Stomach (tissue), 9 donors: Measurements from ENCODE around the gene CABLES2. TPM values are rescaled to one million over a fixed set of nuclear protein-coding genes. Genes with fewer than 3 reads are reported as not detected.

ENCODE experiments used
- DNase-seq, 2 donors: peaks; one replicate each; pipeline versions ENCODE4 v3.0.0 to v3.0.0-alpha.2; 2013 to 2019
- H3K27ac ChIP-seq, 5 donors: fragments of 200-600 bp in 4 of 5; sonication (generic) in 4 of 5; one replicate each; pipeline ENCODE4 v1.5.1; 2013 to 2019; ENCODE audit warnings: mild to moderate bottlenecking in 1 of 5, moderate library complexity in 1 of 5
- H3K27me3 ChIP-seq, 3 donors: fragments of 200-600 bp; sonication (generic); one replicate each; pipeline ENCODE4 v1.5.1; 2017 to 2019; ENCODE audit warnings: mixed run types in 1 of 3
- H3K36me3 ChIP-seq, 4 donors: fragments of 200-600 bp; sonication (generic); 1 replicate in 3 of 4; 2 replicates in 1 of 4; pipeline ENCODE4 v1.5.1; 2016 to 2019
- H3K4me1 ChIP-seq, 4 donors: fragments of 200-600 bp; sonication (generic); one replicate each; pipeline ENCODE4 v1.5.1; 2016 to 2019
- H3K4me3 ChIP-seq, 4 donors: fragments of 200-600 bp; sonication (generic) in 3 of 4; one replicate each; pipeline ENCODE4 v1.5.1; 2016 to 2019; ENCODE audit warnings: mild to moderate bottlenecking in 1 of 4
- H3K9me3 ChIP-seq, 4 donors: fragments of 200-600 bp; sonication (generic); one replicate each; pipeline ENCODE4 v1.5.1; 2016 to 2019
- CTCF ChIP-seq, 7 experiments: fragments of 450-650 bp in 4 of 7; fragments of 200-600 bp in 3 of 7; sonication (generic) in 3 of 7; IDR thresholded peaks; one replicate each; pipeline ENCODE4 v1.5.1; 2016 to 2019; ENCODE audit warnings: antibody characterized with exemption in 7 of 7, control low read depth in 2 of 7, mild to moderate bottlenecking in 1 of 7
- EP300 ChIP-seq: sonication (generic); formaldehyde crosslinking; IDR thresholded peaks from one replicate; pipeline ENCODE4 v1.6.1; 2017; ENCODE audit warnings: antibody characterized with exemption
- POLR2A ChIP-seq, 4 donors: fragments of 450-650 bp; IDR thresholded peaks; one replicate each; pipeline ENCODE4 v1.6.1; 2016; ENCODE audit warnings: antibody characterized with exemption in 4 of 4, control low read depth in 2 of 4, mild to moderate bottlenecking in 1 of 4, moderate library complexity in 1 of 4
- POLR2AphosphoS5 ChIP-seq, 3 donors: sonication (generic); formaldehyde crosslinking; IDR thresholded peaks; one replicate each; pipeline ENCODE4 v1.6.1; 2016; ENCODE audit warnings: antibody characterized with exemption in 3 of 3
- WGBS, 5 donors: extraction: QIAGEN DNeasy Blood & Tissue Kit in 3 of 5; methylation state at CpG; one replicate each; pipeline versions ENCODE4 v1.1.5 to v1.1.7; 2013 to 2018; 5-methylcytosine and 5-hydroxymethylcytosine counted together
- intact Hi-C: fragments of 100-400 bp; cut with DNase I; formaldehyde crosslinking; loops from one replicate; pipeline ENCODE4 v1.15.1; 2023; ENCODE audit warnings: low total_unique reads
- polyA plus RNA-seq, 3 donors: library from polyadenylated mRNA; stranded (reverse); fragments of 200-250 nt; gene quantifications; one replicate each; pipeline ENCODE4 v1.2.3, GENCODE V29; 2013
- total RNA-seq, 5 donors: library from RNA; depleted of rRNA; stranded (reverse); fragments of >200 nt; gene quantifications; one replicate each; pipeline versions ENCODE4 v1.1.0 to v1.2.3, GENCODE V29; 2014 to 2016
- donor health status: healthy with polysubstance abuse.
- donor health status: Bipolar disorder and iron deficiency.
- donor health status: healthy.

CABLES2 gene
- total and polyA plus RNA-seq, 8 donors: 0.55 to 7.8 (median 1.9) TPM

GRCh38 chr20:62449951-62450691 is 43.0 kb upstream of the CABLES2 start:
- Histone ChIP-seq H3K27ac (no peak overlapping the region), H3K4me1 (peaks cover 0 to 12% (median 4%) of the 10 kb centered on the region in 4 donors)

GRCh38 chr20:62448788-62449187 is 41.7 kb upstream of the CABLES2 start:
- intact Hi-C loops: no loop called here
- TF ChIP-seq CTCF (IDR thresholded peaks at IDR 0.05) (no peak), POLR2AphosphoS5 (IDR thresholded peaks at IDR 0.05) (no peak), POLR2A (IDR thresholded peaks at IDR 0.05) (no peak), EP300 (no peak)
- 68 to 82% (median 81%) methylated on average over 14 of the region's 14 CpGs for WGBS, 5 donors
- no peaks in the 10 kb centered on the region for H3K36me3 ChIP-seq
- H3K27ac ChIP-seq: no peak overlapping the region
- no peak for DNase-seq
- H3K27me3 ChIP-seq: peaks cover 0 to 91% (median 19%) of the 10 kb centered on the region in 3 donors
- no peaks in the 10 kb centered on the region for H3K9me3 ChIP-seq
- H3K4me3 ChIP-seq: no peak overlapping the region
- H3K4me1 ChIP-seq: peaks cover 0 to 12% (median 4%) of the 10 kb centered on the region in 4 donors

More at GRCh38 chr20:62449951-62450691, 43.0 kb upstream of the CABLES2 start:
- H3K4me3 ChIP-seq: no peak overlapping the region
- no peaks in the 10 kb centered on the region for H3K36me3 ChIP-seq
- TF ChIP-seq POLR2A (IDR thresholded peaks at IDR 0.05) (no peak), POLR2AphosphoS5 (IDR thresholded peaks at IDR 0.05) (no peak), EP300 (no peak), CTCF (IDR thresholded peaks at IDR 0.05) (no peak)
- DNase-seq: no peak
- WGBS, 5 donors: 61 to 78% (median 72%) methylated on average over 22 to 24 of the region's 24 CpGs
- no peaks in the 10 kb centered on the region for H3K9me3 ChIP-seq
- intact Hi-C loops: no loop called here
- H3K27me3 ChIP-seq: peaks cover 0 to 91% (median 19%) of the 10 kb centered on the region in 3 donors

- Histone ChIP-seq H3K4me3 (no peak overlapping the region), H3K36me3 (no peaks in the 10 kb centered on the region), H3K9me3 (no peaks in the 10 kb centered on the region), H3K27ac (no peak overlapping the region), H3K27me3 (peaks cover 0 to 83% (median 19%) of the 10 kb centered on the region in 3 donors), H3K4me1 (peaks cover 0 to 9% (median 4%) of the 10 kb centered on the region in 4 donors)
- 74 to 80% (median 75%) methylated on average over 10 of the region's 10 CpGs for WGBS, 5 donors
- TF ChIP-seq POLR2AphosphoS5 (IDR thresholded peaks at IDR 0.05): no peak
- TF ChIP-seq EP300: no peak
- TF ChIP-seq POLR2A (IDR thresholded peaks at IDR 0.05): no peak
- TF ChIP-seq CTCF (IDR thresholded peaks at IDR 0.05): no peak
- no peak for DNase-seq
- intact Hi-C loops: no loop called here
These were observed 41.0 kb upstream of the CABLES2 start for GRCh38 chr20:62448038-62448437.

- Histone ChIP-seq H3K36me3 (no peaks in the 10 kb centered on the region), H3K9me3 (no peaks in the 10 kb centered on the region), H3K27ac (no peak overlapping the region), H3K27me3 (peaks cover 0 to 78% (median 19%) of the 10 kb centered on the region in 3 donors), H3K4me3 (no peak overlapping the region), H3K4me1 (peaks cover 0 to under 1% (median 0%) of the 10 kb centered on the region in 4 donors)
- TF ChIP-seq POLR2A (IDR thresholded peaks at IDR 0.05): no peak
- TF ChIP-seq CTCF (IDR thresholded peaks at IDR 0.05): no peak
- no peak for TF ChIP-seq POLR2AphosphoS5 (IDR thresholded peaks at IDR 0.05)
- no peak for TF ChIP-seq EP300
- WGBS, 5 donors: 83 to 89% (median 86%) methylated on average over 43 to 44 of the region's 44 CpGs
- intact Hi-C loops: no loop called here
- no peak for DNase-seq
These were observed 40.1 kb upstream of the CABLES2 start for GRCh38 chr20:62446888-62447869.
